Neural crest cell (in vitro differentiated cells): ENCODE measurements around the gene DRAM2. TPM values are rescaled to one million over a fixed set of nuclear protein-coding genes. Genes with fewer than 3 reads are reported as not detected.

Experiments
- DNase-seq: peaks from one replicate; pipeline ENCODE4 v3.0.0; 2021; ENCODE audit warnings: low read depth, mixed read lengths, low spot score
- H3K27ac Mint-ChIP-seq: one replicate; pipeline ENCODE4 v1.8.0; 2021; ENCODE audit warnings: mild to moderate bottlenecking, mixed read lengths; ENCODE audit not compliant: unreplicated experiment
- H3K27me3 Mint-ChIP-seq: 2 replicates; pipeline ENCODE4 v1.8.0; 2021; ENCODE audit warnings: low read depth, mild to moderate bottlenecking, mixed read lengths
- H3K36me3 Mint-ChIP-seq: 2 replicates; pipeline ENCODE4 v1.8.0; 2021; ENCODE audit warnings: low read depth, mild to moderate bottlenecking, mixed read lengths
- H3K4me1 Mint-ChIP-seq: 2 replicates; pipeline ENCODE4 v1.8.0; 2021; ENCODE audit warnings: mixed read lengths
- H3K4me3 Mint-ChIP-seq: one replicate; pipeline ENCODE4 v1.8.0; 2021; ENCODE audit warnings: mild to moderate bottlenecking, mixed read lengths
- H3K9me3 Mint-ChIP-seq: 2 replicates; pipeline ENCODE4 v1.8.0; 2021; ENCODE audit warnings: mixed read lengths
- CTCF ChIP-seq: fragments of 200-600 bp; sonication (generic); conservative IDR thresholded peaks from 2 replicates; pipeline ENCODE4 v1.5.0; 2021; ENCODE audit warnings: antibody characterized with exemption, mild to moderate bottlenecking
- total RNA-seq: library from RNA; stranded (reverse); gene quantifications from 2 replicates; pipeline ENCODE4 v1.2.1, GENCODE V29; 2021

Gene DRAM2
- total RNA-seq, 1 donor from 2014 or later: 28.2 TPM

GRCh38 chr1:111129376-111129775, 10.5 kb downstream of the DRAM2 start:
- peaks cover 8% of the 10 kb centered on the region for H3K36me3 Mint-ChIP-seq
- no peak overlapping the region for H3K27ac Mint-ChIP-seq
- TF ChIP-seq CTCF: no peak
- no peak for DNase-seq
- H3K4me3 Mint-ChIP-seq: no peak overlapping the region
- H3K27me3 Mint-ChIP-seq: no peaks in the 10 kb centered on the region
- no peaks in the 10 kb centered on the region for H3K9me3 Mint-ChIP-seq
- H3K4me1 Mint-ChIP-seq: no peaks in the 10 kb centered on the region

GRCh38 chr1:111127923-111128643, 11.8 kb downstream of the DRAM2 start:
- Mint-ChIP-seq H3K4me3 (no peak overlapping the region), H3K27ac (no peak overlapping the region), H3K27me3 (no peaks in the 10 kb centered on the region), H3K9me3 (no peaks in the 10 kb centered on the region), H3K4me1 (peaks cover 4% of the 10 kb centered on the region), H3K36me3 (peaks cover 8% of the 10 kb centered on the region)
- no peak for DNase-seq
- TF ChIP-seq CTCF: no peak

GRCh38 chr1:111126354-111126753, 13.5 kb downstream of the DRAM2 start:
- Mint-ChIP-seq H3K27ac (no peak overlapping the region), H3K36me3 (peaks cover 8% of the 10 kb centered on the region), H3K4me1 (peaks cover 4% of the 10 kb centered on the region), H3K4me3 (no peak overlapping the region), H3K9me3 (no peaks in the 10 kb centered on the region), H3K27me3 (no peaks in the 10 kb centered on the region)
- no peak for DNase-seq
- TF ChIP-seq CTCF: no peak

GRCh38 chr1:111116496-111116895, 23.4 kb downstream of the DRAM2 start:
- Mint-ChIP-seq H3K27me3 (no peaks in the 10 kb centered on the region), H3K27ac (no peak overlapping the region), H3K4me1 (no peaks in the 10 kb centered on the region), H3K4me3 (no peak overlapping the region), H3K36me3 (peaks cover 17% of the 10 kb centered on the region), H3K9me3 (no peaks in the 10 kb centered on the region)
- TF ChIP-seq CTCF: no peak
- DNase-seq: no peak

GRCh38 chr1:111110197-111110899, 29.5 kb downstream of the DRAM2 start:
- Mint-ChIP-seq H3K4me3 (no peak overlapping the region), H3K27ac (no peak overlapping the region), H3K36me3 (peaks cover 29% of the 10 kb centered on the region), H3K9me3 (peaks cover 12% of the 10 kb centered on the region), H3K27me3 (no peaks in the 10 kb centered on the region), H3K4me1 (no peaks in the 10 kb centered on the region)
- no peak for DNase-seq
- TF ChIP-seq CTCF: no peak
